Fibroblast of villous mesenchyme (primary cell): ENCODE data around the gene PXYLP1. TPM values are rescaled to one million over a fixed set of nuclear protein-coding genes. Genes with fewer than 3 reads are reported as not detected.

Source experiments
- DNase-seq: peaks from one replicate; pipeline ENCODE4 v3.0.0-alpha.2; 2010; ENCODE audit warnings: low read depth
- H3K4me3 ChIP-seq: 2 replicates; pipeline ENCODE4 v1.5.1; 2011; ENCODE audit warnings: low read depth, mild to moderate bottlenecking, low read length
- CTCF ChIP-seq: IDR thresholded peaks from 2 replicates; pipeline ENCODE4 v1.5.1; 2012; ENCODE audit warnings: low read depth, mild to moderate bottlenecking, low read length; ENCODE audit not compliant: insufficient read depth
- total RNA-seq: library from RNA; depleted of rRNA; stranded (reverse); fragments of >200 nt; gene quantifications from 2 replicates; pipeline ENCODE4 v1.2.3, GENCODE V29; 2012

Gene PXYLP1
- total RNA-seq, 1 donor, result 3.5 TPM

DNA sequence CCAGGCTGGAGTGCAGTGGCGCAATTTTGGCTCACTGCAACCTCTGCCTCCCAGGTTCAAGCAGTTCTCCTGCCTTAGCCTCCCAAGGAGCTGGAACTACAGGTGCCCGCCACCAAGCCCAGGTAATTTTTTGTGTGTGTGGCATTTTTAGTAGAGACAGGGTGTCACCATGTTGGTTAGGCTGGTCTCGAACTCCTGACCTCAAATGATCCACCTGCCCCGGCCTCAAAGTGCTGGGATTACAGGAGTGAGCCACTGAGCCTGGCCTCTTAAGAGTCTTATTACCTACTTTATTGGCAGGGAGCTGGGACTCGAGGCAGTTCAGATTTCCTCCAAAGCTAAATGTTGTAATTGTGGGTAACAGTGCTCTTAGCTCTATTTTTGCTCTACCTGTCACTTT is 16.4 kb downstream of the PXYLP1 start:
- no peak for TF ChIP-seq CTCF
- DNase-seq, result no peak
- H3K4me3 ChIP-seq, result no peak overlapping the region

DNA sequence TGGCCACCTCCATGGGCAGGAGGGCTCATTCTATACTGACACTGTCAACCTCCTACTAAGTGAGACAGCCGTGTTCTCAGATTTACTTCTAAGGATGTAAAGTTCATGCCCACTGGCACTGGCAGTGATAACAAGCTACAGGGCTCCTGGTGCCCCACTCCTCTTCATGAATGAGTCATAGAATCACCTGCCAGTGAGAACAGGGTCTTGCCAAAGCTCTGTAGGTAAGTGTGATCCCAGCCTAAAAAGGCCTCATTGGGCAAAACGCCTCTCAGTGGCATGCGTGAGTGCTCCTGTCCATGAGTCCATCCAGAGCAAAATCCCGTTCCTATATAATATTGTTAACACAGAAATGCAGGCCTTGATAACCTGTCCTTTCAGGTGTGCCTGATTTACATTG is 17.4 kb downstream of the PXYLP1 start:
- no peak overlapping the region for H3K4me3 ChIP-seq
- DNase-seq, result no peak
- TF ChIP-seq CTCF, result no peak

GRCh38 chr3:141250342-141250741 is 18.7 kb downstream of the PXYLP1 start:
- DNase-seq, result no peak
- H3K4me3 ChIP-seq, result no peak overlapping the region
- TF ChIP-seq CTCF, result no peak

DNA sequence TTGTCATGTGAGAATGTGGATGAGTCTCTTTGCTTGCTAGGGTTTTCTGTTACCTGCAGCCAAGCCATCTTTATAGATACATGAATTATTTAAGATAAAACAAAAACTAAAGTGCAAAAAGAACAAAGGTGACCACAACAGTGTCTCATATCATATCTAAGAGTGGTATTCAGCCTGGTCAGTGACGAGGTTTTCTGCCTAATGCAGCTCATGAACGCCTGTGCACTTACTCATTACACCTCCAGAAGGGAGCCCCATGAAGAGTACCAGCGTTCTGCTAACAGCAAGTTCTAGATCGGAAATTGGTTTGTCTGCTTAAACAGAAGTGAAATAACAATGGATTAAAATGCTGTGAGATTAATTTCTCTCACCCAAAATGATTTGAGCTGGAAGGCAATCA is 19.2 kb downstream of the PXYLP1 start:
- no peak for DNase-seq
- no peak overlapping the region for H3K4me3 ChIP-seq
- no peak for TF ChIP-seq CTCF

DNA sequence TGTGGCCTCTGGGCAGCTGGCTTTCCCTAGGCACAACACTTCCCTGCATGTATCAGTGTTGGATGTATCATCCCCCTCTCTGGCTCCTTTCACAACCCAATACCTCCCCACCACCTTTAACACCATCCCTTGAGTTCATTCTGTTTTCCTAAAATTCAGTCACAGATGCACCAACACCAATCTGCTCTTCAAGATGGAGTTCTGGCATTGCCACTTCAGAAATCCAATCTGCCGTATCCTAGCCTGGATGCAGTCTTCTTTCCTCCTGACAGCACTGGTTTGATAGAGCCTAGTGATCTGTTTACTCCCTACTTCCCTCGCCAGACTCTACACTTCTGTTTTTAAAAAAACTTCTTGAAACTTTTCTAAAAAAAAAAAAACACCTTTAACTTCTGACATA is 21.7 kb downstream of the PXYLP1 start:
- no peak overlapping the region for H3K4me3 ChIP-seq
- no peak for TF ChIP-seq CTCF
- no peak for DNase-seq

DNA sequence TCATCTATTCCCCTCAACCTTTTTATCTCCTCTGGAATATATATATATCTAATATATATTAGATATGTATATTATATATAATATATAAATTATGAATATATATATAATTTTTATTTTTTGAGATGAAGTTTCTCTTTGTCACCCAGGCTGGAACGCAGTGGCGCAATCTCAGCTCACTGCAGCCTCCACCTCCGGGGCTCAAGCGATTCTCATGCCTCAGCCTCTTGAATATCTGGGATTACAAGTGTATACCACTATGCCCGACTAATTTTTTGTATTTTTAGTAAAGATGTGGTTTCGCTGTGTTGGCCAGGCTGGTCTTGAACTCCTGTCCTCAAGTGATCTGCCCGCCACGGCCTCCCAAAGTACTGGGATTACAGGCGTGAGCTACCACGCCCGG is 22.2 kb downstream of the PXYLP1 start:
- no peak for DNase-seq
- TF ChIP-seq CTCF, result no peak
- H3K4me3 ChIP-seq, result no peak overlapping the region

DNA sequence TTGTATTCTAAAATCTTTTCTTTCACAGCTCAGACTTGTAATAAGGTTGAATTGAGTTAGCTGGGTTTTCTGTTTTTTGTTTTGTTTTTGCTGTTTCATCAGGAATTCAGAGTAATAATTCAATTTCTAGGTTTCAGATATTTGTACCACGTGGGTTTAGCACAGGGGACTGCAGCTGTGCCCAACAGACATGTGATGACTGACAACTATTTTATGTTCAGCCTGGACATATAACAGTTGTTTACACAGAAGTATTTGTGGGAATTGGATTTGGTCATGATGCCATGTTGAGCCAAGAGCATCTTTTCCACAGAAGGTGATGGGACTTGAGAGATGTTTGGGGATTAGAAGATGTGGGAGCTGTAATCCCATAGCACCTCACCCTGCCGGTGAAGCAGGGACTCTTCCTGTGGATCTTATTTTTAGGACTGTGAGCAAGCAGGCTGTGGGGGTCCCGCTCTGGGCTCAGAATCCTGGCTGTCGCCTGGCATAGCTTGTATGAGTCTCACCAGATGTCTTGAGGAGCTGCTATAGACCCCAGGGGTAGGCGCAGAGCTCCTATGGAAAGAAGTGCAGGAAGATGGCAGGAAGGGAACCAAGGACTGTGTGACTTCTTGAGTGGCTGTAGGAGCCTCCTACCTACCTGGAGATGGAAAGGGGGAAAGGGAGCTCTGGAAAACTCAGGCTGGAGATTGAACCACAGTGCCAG is 23.7 kb downstream of the PXYLP1 start:
- TF ChIP-seq CTCF, result no peak
- no peak for DNase-seq
- no peak overlapping the region for H3K4me3 ChIP-seq
